ENCODE results near the gene KIF20A. TPM values are rescaled to one million over a fixed set of nuclear protein-coding genes. Genes with fewer than 3 reads are reported as not detected.

Gene KIF20A
- total RNA-seq, 1 experiment from 2014 or later, result 81.9 TPM

GRCh38 chr5:138229387-138229786 is 50.5 kb downstream of the KIF20A start (continued):
- TF ChIP-seq, protein P1, sequence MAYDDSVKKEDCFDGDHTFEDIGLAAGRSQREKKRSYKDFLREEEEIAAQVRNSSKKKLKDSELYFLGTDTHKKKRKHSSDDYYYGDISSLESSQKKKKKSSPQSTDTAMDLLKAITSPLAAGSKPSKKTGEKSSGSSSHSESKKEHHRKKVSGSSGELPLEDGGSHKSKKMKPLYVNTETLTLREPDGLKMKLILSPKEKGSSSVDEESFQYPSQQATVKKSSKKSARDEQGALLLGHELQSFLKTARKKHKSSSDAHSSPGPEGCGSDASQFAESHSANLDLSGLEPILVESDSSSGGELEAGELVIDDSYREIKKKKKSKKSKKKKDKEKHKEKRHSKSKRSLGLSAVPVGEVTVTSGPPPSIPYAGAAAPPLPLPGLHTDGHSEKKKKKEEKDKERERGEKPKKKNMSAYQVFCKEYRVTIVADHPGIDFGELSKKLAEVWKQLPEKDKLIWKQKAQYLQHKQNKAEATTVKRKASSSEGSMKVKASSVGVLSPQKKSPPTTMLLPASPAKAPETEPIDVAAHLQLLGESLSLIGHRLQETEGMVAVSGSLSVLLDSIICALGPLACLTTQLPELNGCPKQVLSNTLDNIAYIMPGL (CRISPR knock-in tag; IDR thresholded peaks at IDR 0.05), result no peak
- TF ChIP-seq PRDM15 (CRISPR knock-in tag; IDR thresholded peaks at IDR 0.05), result no peak

- DNase-seq (ENCODE audit: low spot score), result no peak
- CTCF ChIA-PET, result interaction anchor here (1.7 kb wide), 1 partner anchor 122 kb away, joined by 4 read pairs; the partner anchor contains the start of gene KDM3B
- no peak overlapping the region for H3K4me3 Mint-ChIP-seq
- no peak for ATAC-seq
- POLR2A ChIA-PET, result no interaction called here
- H3K36me3 Mint-ChIP-seq, result peaks cover 2% of the 10 kb centered on the region
- TF ChIP-seq KAT7 (CRISPR knock-in tag; IDR thresholded peaks at IDR 0.05; ENCODE audit: borderline replicate concordance) (no peak), RORB (CRISPR knock-in tag; IDR thresholded peaks at IDR 0.05) (no peak), CTCF (IDR thresholded peaks at IDR 0.05) (no peak), E2F5 (CRISPR knock-in tag; IDR thresholded peaks at IDR 0.05) (no peak), FOXJ3 (CRISPR knock-in tag; IDR thresholded peaks at IDR 0.05; ENCODE audit: borderline replicate concordance) (no peak), ESRRA (CRISPR knock-in tag; IDR thresholded peaks at IDR 0.05; ENCODE audit: borderline replicate concordance) (no peak)
- TF ChIP-seq, protein P2, sequence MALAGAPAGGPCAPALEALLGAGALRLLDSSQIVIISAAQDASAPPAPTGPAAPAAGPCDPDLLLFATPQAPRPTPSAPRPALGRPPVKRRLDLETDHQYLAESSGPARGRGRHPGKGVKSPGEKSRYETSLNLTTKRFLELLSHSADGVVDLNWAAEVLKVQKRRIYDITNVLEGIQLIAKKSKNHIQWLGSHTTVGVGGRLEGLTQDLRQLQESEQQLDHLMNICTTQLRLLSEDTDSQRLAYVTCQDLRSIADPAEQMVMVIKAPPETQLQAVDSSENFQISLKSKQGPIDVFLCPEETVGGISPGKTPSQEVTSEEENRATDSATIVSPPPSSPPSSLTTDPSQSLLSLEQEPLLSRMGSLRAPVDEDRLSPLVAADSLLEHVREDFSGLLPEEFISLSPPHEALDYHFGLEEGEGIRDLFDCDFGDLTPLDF (CRISPR knock-in tag; IDR thresholded peaks at IDR 0.05), result no peak
- TF ChIP-seq, protein P3, sequence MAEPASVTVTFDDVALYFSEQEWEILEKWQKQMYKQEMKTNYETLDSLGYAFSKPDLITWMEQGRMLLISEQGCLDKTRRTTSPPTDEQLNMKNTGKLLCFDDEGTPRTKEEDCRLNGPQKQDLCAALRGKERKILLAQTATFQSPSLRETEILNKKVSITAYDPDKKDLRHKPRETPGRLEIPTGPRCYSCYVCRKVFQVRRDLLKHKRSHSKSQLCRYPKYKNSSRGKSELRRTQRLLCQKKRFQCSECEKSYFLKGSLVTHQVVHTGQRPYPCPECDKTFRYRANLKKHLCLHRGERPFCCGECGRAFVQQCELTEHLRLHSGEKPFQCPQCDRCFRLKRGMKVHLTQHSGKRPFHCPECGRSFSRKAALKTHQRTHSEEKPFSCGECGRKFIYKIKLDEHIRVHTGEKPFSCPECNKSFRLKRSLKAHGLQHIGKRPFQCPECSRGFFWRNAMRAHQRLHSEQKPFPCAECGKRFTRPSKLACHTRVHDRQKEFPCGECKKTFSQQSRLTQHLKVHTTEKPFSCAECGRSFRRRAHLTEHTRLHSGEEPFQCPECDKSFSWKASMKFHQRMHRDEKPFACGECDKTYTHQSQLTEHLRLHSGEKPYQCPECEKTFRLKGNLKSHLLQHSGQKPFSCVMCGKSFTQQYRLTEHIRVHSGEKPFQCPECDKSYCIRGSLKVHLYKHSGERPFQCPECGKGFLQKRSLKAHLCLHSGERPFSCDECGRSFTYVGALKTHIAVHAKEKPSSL (CRISPR knock-in tag; conservative IDR thresholded peaks at IDR 0.05), result no peak
- TF ChIP-seq, protein P4, sequence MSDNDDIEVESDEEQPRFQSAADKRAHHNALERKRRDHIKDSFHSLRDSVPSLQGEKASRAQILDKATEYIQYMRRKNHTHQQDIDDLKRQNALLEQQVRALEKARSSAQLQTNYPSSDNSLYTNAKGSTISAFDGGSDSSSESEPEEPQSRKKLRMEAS (CRISPR knock-in tag; IDR thresholded peaks at IDR 0.05), result no peak
- H3K4me1 Mint-ChIP-seq, result 0 out of 2 replicates have a peak, but pooled peaks cover 5% of the 10 kb centered on the region
- peaks cover 2% of the 10 kb centered on the region; the same call in 1 of the 2 replicates for H3K27me3 Mint-ChIP-seq (ENCODE audit: low read depth)
- H3K27ac Mint-ChIP-seq, result no peak overlapping the region
- peaks cover 8% of the 10 kb centered on the region for H3K9me3 Mint-ChIP-seq
Observed at GRCh38 chr5:138230261-138230660, 51.3 kb downstream of the KIF20A start.
